Spleen (tissue), 11 donors: ENCODE data around the gene HPSE2. TPM values are rescaled to one million over a fixed set of nuclear protein-coding genes. Genes with fewer than 3 reads are reported as not detected.

Experiments
- DNase-seq: peaks from one replicate; pipeline ENCODE4 v3.0.0-alpha.2; 2020
- H3K27ac ChIP-seq, 8 donors: fragments of 200-600 bp; sonication (generic) in 7 of 8; 1 replicate in 4 of 8; 2 replicates in 4 of 8; pipeline versions ENCODE4 v1.5.0 to v1.8.0; 2016 to 2021; ENCODE audit warnings: inconsistent platforms in 4 of 8, mild to moderate bottlenecking in 4 of 8, moderate library complexity in 1 of 8
- H3K27me3 ChIP-seq, 7 donors: fragments of 200-600 bp; sonication (generic) in 6 of 7; replicated peaks in 1 of 7; 1 replicate in 4 of 7; 2 replicates in 3 of 7; pipeline versions ENCODE4 v1.5.0 to v1.8.0; 2016 to 2021; ENCODE audit warnings: inconsistent platforms in 3 of 7, mild to moderate bottlenecking in 1 of 7
- H3K36me3 ChIP-seq, 6 donors: fragments of 200-600 bp; sonication (generic) in 5 of 6; 1 replicate in 4 of 6; 2 replicates in 2 of 6; pipeline versions ENCODE4 v1.5.0 to v1.8.0; 2016 to 2021; ENCODE audit warnings: inconsistent platforms in 2 of 6
- H3K4me1 ChIP-seq, 6 donors: fragments of 200-600 bp; sonication (generic) in 5 of 6; 1 replicate in 3 of 6; 2 replicates in 3 of 6; pipeline versions ENCODE4 v1.5.0 to v1.8.0; 2016 to 2021; ENCODE audit warnings: inconsistent platforms in 3 of 6
- H3K4me3 ChIP-seq, 8 donors: fragments of 200-600 bp; sonication (generic) in 7 of 8; 1 replicate in 4 of 8; 2 replicates in 4 of 8; pipeline versions ENCODE4 v1.5.0 to v1.8.0; 2016 to 2021; ENCODE audit warnings: inconsistent platforms in 4 of 8, mild to moderate bottlenecking in 4 of 8, moderate library complexity in 2 of 8
- H3K9me3 ChIP-seq, 8 donors: fragments of 200-600 bp; sonication (generic) in 7 of 8; 1 replicate in 4 of 8; 2 replicates in 4 of 8; pipeline versions ENCODE4 v1.5.0 to v1.8.0; 2016 to 2021; ENCODE audit warnings: inconsistent platforms in 4 of 8
- CTCF ChIP-seq, 11 experiments: fragments of 200-600 bp in 7 of 11; fragments of 450-650 bp in 4 of 11; sonication (generic) in 4 of 11; IDR thresholded peaks in 8 of 11; conservative IDR thresholded peaks in 3 of 11; 1 replicate in 7 of 11; 2 replicates in 4 of 11; pipeline versions ENCODE4 v1.4.0 to v1.8.0; 2016 to 2021; ENCODE audit warnings: antibody characterized with exemption in 11 of 11, inconsistent platforms in 4 of 11, mild to moderate bottlenecking in 1 of 11
- POLR2A ChIP-seq, 3 donors: fragments of 450-650 bp; IDR thresholded peaks; one replicate each; pipeline ENCODE4 v1.5.1; 2017; ENCODE audit warnings: antibody characterized with exemption in 3 of 3, mild to moderate bottlenecking in 1 of 3
- POLR2AphosphoS5 ChIP-seq, 3 donors: sonication (generic); formaldehyde crosslinking; IDR thresholded peaks; one replicate each; pipeline ENCODE4 v1.5.1; 2017; ENCODE audit warnings: antibody characterized with exemption in 3 of 3
- WGBS, 5 donors: extraction: QIAGEN DNeasy Blood & Tissue Kit in 3 of 5; methylation state at CpG; one replicate each; pipeline versions ENCODE4 v1.1.5 to v1.1.7; 2013 to 2018; 5-methylcytosine and 5-hydroxymethylcytosine counted together
- intact Hi-C: fragments of 100-400 bp; cut with DNase I; formaldehyde crosslinking; loops from one replicate; pipeline ENCODE4 v1.15.0; 2023; ENCODE audit warnings: low total_unique reads
- polyA plus RNA-seq, 3 donors: library from polyadenylated mRNA; stranded (reverse); fragments of 200-250 nt; gene quantifications; one replicate each; pipeline ENCODE4 v1.2.1, GENCODE V29; 2013
- total RNA-seq, 7 donors: library from RNA; depleted of rRNA in 3 of 7; stranded (reverse); fragments of >200 nt in 3 of 7; fragmentation: NEBNext Ultra II Directional in 4 of 7; extraction: Animal tissue kit (Norgen Biotek cat#: 25700) in 4 of 7; gene quantifications; one replicate each; pipeline versions ENCODE4 v1.1.0 to v1.2.1, GENCODE V29; 2016 to 2021
- donor health status: healthy with polysubstance abuse.
- donor health status: DM: no; HTN: no; CAD: no; lungs with moderate emphysema.
- donor health status: DM: no; HTN: no; CAD: no.
- donor health status: Bipolar disorder and iron deficiency.
- donor health status: healthy.
- donor health status: DM: no; HTN: no; CAD: no.
- donor health status: DM: yes; HTN: yes; CAD: no.

HPSE2 gene
- total and polyA plus RNA-seq, 10 donors: 0.02 to 0.64 (median 0.03) TPM; not detected in 5

GRCh38 chr10:98950106-98950505, 285.5 kb downstream of the HPSE2 start:
- intact Hi-C loops: no loop called here
- Histone ChIP-seq H3K4me3 (no peak overlapping the region), H3K27ac (no peak overlapping the region), H3K4me1 (no peaks in the 10 kb centered on the region), H3K9me3 (peaks cover 0 to 12% (median 0%) of the 10 kb centered on the region in 8 donors), H3K27me3 (peaks cover 0 to 6% (median 0%) of the 10 kb centered on the region in 7 donors), H3K36me3 (no peaks in the 10 kb centered on the region)
- 72 to 90% (median 79%) methylated on average over 2 of the region's 2 CpGs for WGBS, 5 donors
- no peak for TF ChIP-seq CTCF (IDR thresholded peaks at IDR 0.05 in 8 of 11, conservative IDR thresholded peaks at IDR 0.05 in 3 of 11)
- no peak for TF ChIP-seq POLR2AphosphoS5 (IDR thresholded peaks at IDR 0.05)
- no peak for TF ChIP-seq POLR2A (IDR thresholded peaks at IDR 0.05)
- no peak for DNase-seq

- peaks cover 0 to 12% (median 0%) of the 10 kb centered on the region in 8 donors for H3K9me3 ChIP-seq
- no peaks in the 10 kb centered on the region for H3K36me3 ChIP-seq
- no peak for TF ChIP-seq POLR2AphosphoS5 (IDR thresholded peaks at IDR 0.05)
- TF ChIP-seq CTCF (IDR thresholded peaks at IDR 0.05 in 8 of 11, conservative IDR thresholded peaks at IDR 0.05 in 3 of 11): no peak
- no peak for TF ChIP-seq POLR2A (IDR thresholded peaks at IDR 0.05)
- no peaks in the 10 kb centered on the region for H3K4me1 ChIP-seq
- no peak for DNase-seq
- intact Hi-C loops: no loop called here
- H3K4me3 ChIP-seq: no peak overlapping the region
- no peak overlapping the region for H3K27ac ChIP-seq
- peaks cover 0 to 6% (median 0%) of the 10 kb centered on the region in 7 donors for H3K27me3 ChIP-seq
Observed at GRCh38 chr10:98949306-98949705, 286.3 kb downstream of the HPSE2 start.

- no peak overlapping the region for H3K4me3 ChIP-seq
- intact Hi-C loops: no loop called here
- 65 to 88% (median 71%) methylated on average over 1 of the region's 1 CpG for WGBS, 5 donors
- no peak overlapping the region for H3K27ac ChIP-seq
- DNase-seq: no peak
- H3K4me1 ChIP-seq: no peaks in the 10 kb centered on the region
- TF ChIP-seq POLR2A (IDR thresholded peaks at IDR 0.05): no peak
- TF ChIP-seq CTCF (IDR thresholded peaks at IDR 0.05 in 8 of 11, conservative IDR thresholded peaks at IDR 0.05 in 3 of 11): no peak
- no peak for TF ChIP-seq POLR2AphosphoS5 (IDR thresholded peaks at IDR 0.05)
- no peaks in the 10 kb centered on the region for H3K27me3 ChIP-seq
- peaks cover 0 to 17% (median 0%) of the 10 kb centered on the region in 8 donors for H3K9me3 ChIP-seq
- H3K36me3 ChIP-seq: no peaks in the 10 kb centered on the region
Observed at GRCh38 chr10:98943681-98944080, 292.0 kb downstream of the HPSE2 start.

- TF ChIP-seq POLR2AphosphoS5 (IDR thresholded peaks at IDR 0.05) (no peak), POLR2A (IDR thresholded peaks at IDR 0.05) (no peak), CTCF (IDR thresholded peaks at IDR 0.05 in 8 of 11, conservative IDR thresholded peaks at IDR 0.05 in 3 of 11) (no peak)
- H3K27me3 ChIP-seq: no peaks in the 10 kb centered on the region
- H3K27ac ChIP-seq: no peak overlapping the region
- H3K36me3 ChIP-seq: no peaks in the 10 kb centered on the region
- H3K4me3 ChIP-seq: no peak overlapping the region
- WGBS, 5 donors: 80 to 97% (median 85%) methylated on average over 2 of the region's 2 CpGs
- no peak for DNase-seq
- H3K9me3 ChIP-seq: peaks cover 0 to 32% (median 15%) of the 10 kb centered on the region in 8 donors
- intact Hi-C loops: no loop called here
- no peaks in the 10 kb centered on the region for H3K4me1 ChIP-seq
Observed at GRCh38 chr10:98929709-98930108, 305.9 kb downstream of the HPSE2 start.
